SK-N-SH treated with all-trans-retinoic acid at 6 μM for 48 hours (cell line): ENCODE measurements around the gene IRF7.

Experiments used
- CREB5 ChIP-seq: fragments of 250-450 bp; sonication (Bioruptor Pico); IDR thresholded peaks from 2 replicates; pipeline ENCODE4 v1.5.1; 2020; ENCODE audit warnings: low read depth, mild to moderate bottlenecking, moderate library complexity
- ESRRG ChIP-seq: fragments of 250-450 bp; sonication (Bioruptor Pico); IDR thresholded peaks from 2 replicates; pipeline ENCODE4 v1.6.1; 2021; ENCODE audit warnings: mild to moderate bottlenecking
- GLIS3 ChIP-seq: fragments of 250-450 bp; sonication (Bioruptor Pico); IDR thresholded peaks from 2 replicates; pipeline ENCODE4 v1.5.0; 2020; ENCODE audit warnings: mild to moderate bottlenecking, moderate library complexity
- OSR1 ChIP-seq: fragments of 250-450 bp; sonication (Bioruptor Pico); IDR thresholded peaks from 2 replicates; pipeline ENCODE4 v1.8.0; 2022; ENCODE audit warnings: moderate library complexity, mild to moderate bottlenecking, inconsistent platforms
- PATZ1 ChIP-seq: fragments of 250-450 bp; sonication (Bioruptor Pico); IDR thresholded peaks from 2 replicates; pipeline ENCODE4 v1.8.0; 2020; ENCODE audit warnings: mild to moderate bottlenecking, moderate library complexity, borderline replicate concordance
- POU6F1 ChIP-seq: fragments of 250-450 bp; sonication (Bioruptor Pico); IDR thresholded peaks from 2 replicates; pipeline ENCODE4 v1.8.0; 2021; ENCODE audit warnings: low read depth, mild to moderate bottlenecking, moderate library complexity, borderline replicate concordance
- RARB ChIP-seq: fragments of 250-450 bp; sonication (Bioruptor Pico); IDR thresholded peaks from 2 replicates; pipeline ENCODE4 v1.8.0; 2021; ENCODE audit warnings: mild to moderate bottlenecking, moderate library complexity
- TOX ChIP-seq: fragments of 250-450 bp; sonication (Bioruptor Pico); IDR thresholded peaks from 2 replicates; pipeline ENCODE4 v1.8.0; 2021; ENCODE audit warnings: mild to moderate bottlenecking, moderate library complexity, borderline replicate concordance
- TSHZ2 ChIP-seq: fragments of 250-450 bp; sonication (Bioruptor Pico); IDR thresholded peaks from 2 replicates; pipeline ENCODE4 v1.5.0; 2020; ENCODE audit warnings: mild to moderate bottlenecking, moderate library complexity
- ZC3H10 ChIP-seq: fragments of 250-450 bp; sonication (Bioruptor Pico); IDR thresholded peaks from 2 replicates; pipeline ENCODE4 v1.5.1; 2021; ENCODE audit warnings: mild to moderate bottlenecking, moderate library complexity
- ZNF565 ChIP-seq: fragments of 450-650 bp; formaldehyde crosslinking; conservative IDR thresholded peaks from 2 replicates; pipeline ENCODE4 v1.5.0; 2020; ENCODE audit warnings: low read depth, mild to moderate bottlenecking, moderate library complexity

- TF ChIP-seq ESRRG (CRISPR knock-in tag) (no peak), TOX (no peak), RARB (no peak), POU6F1 (CRISPR knock-in tag) (no peak), OSR1 (CRISPR knock-in tag) (no peak), ZC3H10 (CRISPR knock-in tag) (no peak), TSHZ2 (CRISPR knock-in tag) (no peak), CREB5 (CRISPR knock-in tag) (no peak), GLIS3 (no peak), PATZ1 (no peak), ZNF565 (CRISPR knock-in tag) (no peak)
Observed at GRCh38 chr11:595400-595799, 20.4 kb downstream of the IRF7 start.
